ENCODE data around the gene HBG2. TPM values are rescaled to one million over a fixed set of nuclear protein-coding genes. Genes with fewer than 3 reads are reported as not detected.

The HBG2 gene
- total RNA-seq, 1 experiment from 2014 or later: 8.7 TPM

- TF ChIP-seq AFF4 (CRISPR knock-in tag; IDR thresholded peaks at IDR 0.05; ENCODE audit: borderline replicate concordance) (no peak), SOX15 (CRISPR knock-in tag; IDR thresholded peaks at IDR 0.05) (no peak), ATF6 (CRISPR knock-in tag; IDR thresholded peaks at IDR 0.05) (no peak), TP53 (CRISPR knock-in tag; IDR thresholded peaks at IDR 0.05) (no peak), ZNF671 (CRISPR knock-in tag; IDR thresholded peaks at IDR 0.05) (no peak)
These were observed 32.3 kb upstream of the HBG2 start (continued) for GRCh38 chr11:5286901-5287300.

- ATAC-seq (no peak), DNase-seq (ENCODE audit: low spot score) (no peak)
- H3K4me1 Mint-ChIP-seq: no peaks in the 10 kb centered on the region
- H3K9me3 Mint-ChIP-seq: no peaks in the 10 kb centered on the region; the same call in 1 of the 2 replicates
- H3K27me3 Mint-ChIP-seq (ENCODE audit: low read depth): no peaks in the 10 kb centered on the region
- no peaks in the 10 kb centered on the region for H3K36me3 Mint-ChIP-seq
- H3K4me3 Mint-ChIP-seq: no peak overlapping the region
- no peak overlapping the region for H3K27ac Mint-ChIP-seq
- no peak for TF ChIP-seq NR3C1 (CRISPR knock-in tag; conservative IDR thresholded peaks at IDR 0.05; ENCODE audit: low read depth)
- TF ChIP-seq ZNF512 (CRISPR knock-in tag; IDR thresholded peaks at IDR 0.05; ENCODE audit: borderline replicate concordance): no peak
- POLR2A ChIA-PET: no interaction called here
- CTCF ChIA-PET: no interaction called here
These were observed 31.8 kb upstream of the HBG2 start for GRCh38 chr11:5286351-5286750.

GRCh38 chr11:5285703-5286340 lies 31.2 kb upstream of the HBG2 start:
- Mint-ChIP-seq H3K4me1 (peaks cover under 1% of the 10 kb centered on the region), H3K36me3 (no peaks in the 10 kb centered on the region), H3K27me3 (ENCODE audit: low read depth) (no peaks in the 10 kb centered on the region), H3K27ac (no peak overlapping the region), H3K4me3 (no peak overlapping the region), H3K9me3 (no peaks in the 10 kb centered on the region; the same call in 1 of the 2 replicates)
- DNase-seq (ENCODE audit: low spot score): no peak
- ATAC-seq: no peak
- ChIA-PET POLR2A (no interaction called here), CTCF (no interaction called here)
- TF ChIP-seq SMAD3 (CRISPR knock-in tag; IDR thresholded peaks at IDR 0.05; ENCODE audit: borderline replicate concordance): no peak
- no peak for TF ChIP-seq ZNF138 (CRISPR knock-in tag; conservative IDR thresholded peaks at IDR 0.05)
- no peak for TF ChIP-seq IRF1 (CRISPR knock-in tag; IDR thresholded peaks at IDR 0.05)
- TF ChIP-seq ZNF425 (CRISPR knock-in tag; conservative IDR thresholded peaks at IDR 0.05): no peak
- TF ChIP-seq FOXP4 (CRISPR knock-in tag; IDR thresholded peaks at IDR 0.05): no peak
- TF ChIP-seq FOXK1 (CRISPR knock-in tag; IDR thresholded peaks at IDR 0.05): no peak
- no peak for TF ChIP-seq GRHL2 (CRISPR knock-in tag; IDR thresholded peaks at IDR 0.05; ENCODE audit: insufficient replicate concordance, severe bottlenecking)
- TF ChIP-seq GTF2I (CRISPR knock-in tag; conservative IDR thresholded peaks at IDR 0.05): no peak
- TF ChIP-seq ZNF263 (CRISPR knock-in tag; IDR thresholded peaks at IDR 0.05; ENCODE audit: low read depth): no peak
- no peak for TF ChIP-seq MLX (CRISPR knock-in tag; IDR thresholded peaks at IDR 0.05)
- TF ChIP-seq TP53 (CRISPR knock-in tag; IDR thresholded peaks at IDR 0.05): no peak
